GM19324 (cell line): Measurements from ENCODE around the gene FADS3.

Experiments
- ATAC-seq: cut with Tn5 transposase; IDR thresholded peaks from one replicate; pipeline ENCODE4 v1.9.1; 2021; ENCODE audit warnings: mild to moderate bottlenecking, moderate library complexity; ENCODE audit not compliant: unreplicated experiment, low FRiP score

The FADS3 gene

GRCh38 chr11:61900251-61900650 lies 8.9 kb upstream of the FADS3 start:
- ATAC-seq = no peak

- peak; percentile 48 for ATAC-seq
These were observed 7.9 kb upstream of the FADS3 start for GRCh38 chr11:61899146-61899841.

- no peak for ATAC-seq
These were observed 6.9 kb upstream of the FADS3 start for GRCh38 chr11:61898247-61898582.

- no peak for ATAC-seq
These were observed 6.3 kb upstream of the FADS3 start for GRCh38 chr11:61897387-61898246.

- ATAC-seq = no peak
These were observed 5.5 kb upstream of the FADS3 start for GRCh38 chr11:61896665-61897386.

GRCh38 chr11:61895718-61896059 lies 4.3 kb upstream of the FADS3 start:
- no peak for ATAC-seq

- no peak for ATAC-seq
These were observed 3.8 kb upstream of the FADS3 start for GRCh38 chr11:61895046-61895717.

- ATAC-seq = no peak
These were observed 2.6 kb upstream of the FADS3 start for GRCh38 chr11:61893981-61894380.

- ATAC-seq = peak; percentile 32
These were observed 683 bp upstream of the FADS3 start for GRCh38 chr11:61892085-61892370.

GRCh38 chr11:61890529-61891330 lies 615 bp downstream of the FADS3 start:
- ATAC-seq = peak; percentile 28

GRCh38 chr11:61889831-61890230 lies 1.5 kb downstream of the FADS3 start:
- no peak for ATAC-seq

GRCh38 chr11:61888590-61888989 lies 2.8 kb downstream of the FADS3 start:
- ATAC-seq = no peak

- no peak for ATAC-seq
These were observed 3.4 kb downstream of the FADS3 start for GRCh38 chr11:61887839-61888494.

GRCh38 chr11:61886643-61887042 lies 4.7 kb downstream of the FADS3 start:
- ATAC-seq = no peak

- no peak for ATAC-seq
These were observed 5.4 kb downstream of the FADS3 start for GRCh38 chr11:61885784-61886580.

- ATAC-seq = no peak
These were observed 6.1 kb downstream of the FADS3 start for GRCh38 chr11:61885166-61885778.

- ATAC-seq = no peak
These were observed 7.4 kb downstream of the FADS3 start for GRCh38 chr11:61883947-61884346.

- no peak for ATAC-seq
These were observed 8.0 kb downstream of the FADS3 start for GRCh38 chr11:61883327-61883726.

- no peak for ATAC-seq
These were observed 8.5 kb downstream of the FADS3 start for GRCh38 chr11:61882879-61883278.
